Erythroblast (primary cell): Measurements from ENCODE around the gene ABAT.

Experiments
- GATA1 ChIP-seq: IDR thresholded peaks from 2 replicates; pipeline ENCODE4 v1.6.1; 2011; ENCODE audit warnings: low read depth, mild to moderate bottlenecking, control low read depth, low read length, moderate library complexity
- POLR2A ChIP-seq: IDR thresholded peaks from 2 replicates; pipeline ENCODE4 v1.6.1; 2011; ENCODE audit warnings: mild to moderate bottlenecking, low read length

- no peak for TF ChIP-seq POLR2A
- TF ChIP-seq GATA1 = no peak
These were observed 24.4 kb upstream of the ABAT start for GRCh38 chr16:8649829-8650554.
